SU-DHL-6 (cell line): ENCODE data around the gene RUNX2.

Experiments
- H2AFZ ChIP-seq: fragments of 200-600 bp; sonication (generic); 2 replicates; pipeline ENCODE4 v1.6.1; 2014; ENCODE audit warnings: low read depth, mild to moderate bottlenecking, moderate library complexity, mixed read lengths, antibody characterized with exemption, low read length; ENCODE audit not compliant: severe bottlenecking
- H3F3A ChIP-seq: fragments of 200-600 bp; shearing (Covaris generic); 2 replicates; pipeline ENCODE4 v1.6.0; 2016; ENCODE audit warnings: antibody characterized with exemption, mild to moderate bottlenecking; ENCODE audit not compliant: insufficient read depth
- H3K27ac ChIP-seq: fragments of 200-600 bp; sonication (generic); 2 replicates; pipeline ENCODE4 v1.5.1; 2016; ENCODE audit warnings: low read depth, mild to moderate bottlenecking, low read length, moderate library complexity, mixed read lengths
- H3K27me3 ChIP-seq: fragments of 200-600 bp; sonication (generic), shearing (Covaris generic); 2 replicates; pipeline ENCODE4 v1.6.0; 2014; ENCODE audit warnings: mild to moderate bottlenecking, low read length
- H3K36me3 ChIP-seq: fragments of 200-600 bp; sonication (generic); 2 replicates; pipeline ENCODE4 v1.6.1; 2014; ENCODE audit warnings: mild to moderate bottlenecking, low read length, mixed read lengths
- H3K4me2 ChIP-seq: fragments of 300-600, 200-600 bp; shearing (Covaris generic), sonication (generic); 2 replicates; pipeline ENCODE4 v1.6.0; 2014; ENCODE audit warnings: low read length, low read depth, mild to moderate bottlenecking; ENCODE audit not compliant: poor library complexity, severe bottlenecking
- H3K4me3 ChIP-seq: fragments of 200-600 bp; sonication (generic); 2 replicates; pipeline ENCODE4 v1.5.1; 2014; ENCODE audit warnings: antibody characterized with exemption, low read length, mild to moderate bottlenecking, mixed read lengths; ENCODE audit not compliant: insufficient read depth, poor library complexity, severe bottlenecking
- H3K79me2 ChIP-seq: fragments of 200-600 bp; sonication (generic); 2 replicates; pipeline ENCODE4 v1.6.1; 2014; ENCODE audit warnings: mild to moderate bottlenecking, low read length, moderate library complexity; ENCODE audit not compliant: insufficient read depth
- H3K9ac ChIP-seq: fragments of 200-600 bp; sonication (generic); 2 replicates; pipeline ENCODE4 v1.7.0; 2014; ENCODE audit warnings: mild to moderate bottlenecking, low read length
- H3K9me2 ChIP-seq: fragments of 200-600 bp; sonication (generic); replicated peaks from 2 replicates; pipeline ENCODE4 v1.6.1; 2014; ENCODE audit warnings: low read length; ENCODE audit not compliant: insufficient read depth
- H3K9me3 ChIP-seq: fragments of 200-600 bp; sonication (generic); 2 replicates; pipeline ENCODE4 v1.6.1; 2014; ENCODE audit warnings: low read length, mixed read lengths; ENCODE audit not compliant: insufficient read depth
- H4K20me1 ChIP-seq: fragments of 200-600 bp; sonication (generic); 2 replicates; pipeline ENCODE4 v1.6.1; 2014; ENCODE audit warnings: low read depth, mild to moderate bottlenecking, antibody characterized with exemption, low read length, moderate library complexity, mixed read lengths
- EZH2phosphoT487 ChIP-seq: fragments of 200-600 bp; sonication (generic), shearing (Covaris generic); conservative IDR thresholded peaks from 2 replicates; pipeline ENCODE4 v1.6.1; 2018; ENCODE audit warnings: mild to moderate bottlenecking, antibody characterized with exemption, low read length, moderate library complexity, mixed read lengths
- TF ChIP-seq, protein P1 (sequence below): fragments of 200-600 bp; sonication (generic); IDR thresholded peaks from one replicate; pipeline ENCODE4 v1.5.1; 2017; ENCODE audit warnings: antibody characterized with exemption, mild to moderate bottlenecking, low read length, moderate library complexity; ENCODE audit not compliant: insufficient read depth, poor library complexity, severe bottlenecking

RUNX2 gene

DNA sequence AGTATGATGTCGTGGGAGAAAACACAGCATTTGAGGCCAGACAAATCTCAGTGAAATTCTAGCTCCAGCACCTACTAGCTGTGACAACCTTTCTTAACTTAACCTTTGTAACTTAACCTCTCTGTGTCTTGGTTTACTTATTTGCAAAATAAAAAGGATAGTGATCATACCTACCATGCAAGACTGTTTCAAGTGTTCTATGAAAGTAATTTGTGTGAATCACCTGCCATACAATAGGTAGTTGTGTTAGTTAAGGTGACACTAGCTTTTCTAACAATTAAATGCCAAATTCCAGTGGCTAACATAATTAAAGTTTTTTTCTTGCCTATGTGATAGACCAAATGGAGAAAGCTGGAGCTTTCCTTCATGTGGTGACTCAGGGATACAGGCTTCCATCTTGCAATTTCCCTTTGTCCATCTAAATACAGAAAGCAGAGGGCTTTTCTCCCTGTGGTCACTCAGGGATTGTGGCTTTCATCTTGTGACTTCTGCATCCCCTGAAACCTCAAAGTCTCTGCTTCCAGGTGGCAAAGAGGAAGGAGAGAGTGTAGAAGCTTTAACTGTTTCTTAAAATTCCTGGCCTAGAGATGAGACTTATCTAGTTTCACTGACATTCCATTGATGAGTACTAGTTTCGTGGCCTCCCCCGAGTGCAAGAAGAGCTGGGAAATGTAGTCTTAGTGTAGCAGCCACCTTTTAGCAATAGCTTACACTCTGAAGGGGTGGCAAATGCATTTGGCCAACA, 376.1 kb downstream of the RUNX2 start:
- no peaks in the 10 kb centered on the region for H3K9me3 ChIP-seq
- no peak overlapping the region for H3K4me2 ChIP-seq
- no peaks in the 10 kb centered on the region for H3K36me3 ChIP-seq
- H3K79me2 ChIP-seq: no peaks in the 10 kb centered on the region
- no peaks in the 10 kb centered on the region for H4K20me1 ChIP-seq
- no peak overlapping the region for H2AFZ ChIP-seq
- TF ChIP-seq, protein P1, sequence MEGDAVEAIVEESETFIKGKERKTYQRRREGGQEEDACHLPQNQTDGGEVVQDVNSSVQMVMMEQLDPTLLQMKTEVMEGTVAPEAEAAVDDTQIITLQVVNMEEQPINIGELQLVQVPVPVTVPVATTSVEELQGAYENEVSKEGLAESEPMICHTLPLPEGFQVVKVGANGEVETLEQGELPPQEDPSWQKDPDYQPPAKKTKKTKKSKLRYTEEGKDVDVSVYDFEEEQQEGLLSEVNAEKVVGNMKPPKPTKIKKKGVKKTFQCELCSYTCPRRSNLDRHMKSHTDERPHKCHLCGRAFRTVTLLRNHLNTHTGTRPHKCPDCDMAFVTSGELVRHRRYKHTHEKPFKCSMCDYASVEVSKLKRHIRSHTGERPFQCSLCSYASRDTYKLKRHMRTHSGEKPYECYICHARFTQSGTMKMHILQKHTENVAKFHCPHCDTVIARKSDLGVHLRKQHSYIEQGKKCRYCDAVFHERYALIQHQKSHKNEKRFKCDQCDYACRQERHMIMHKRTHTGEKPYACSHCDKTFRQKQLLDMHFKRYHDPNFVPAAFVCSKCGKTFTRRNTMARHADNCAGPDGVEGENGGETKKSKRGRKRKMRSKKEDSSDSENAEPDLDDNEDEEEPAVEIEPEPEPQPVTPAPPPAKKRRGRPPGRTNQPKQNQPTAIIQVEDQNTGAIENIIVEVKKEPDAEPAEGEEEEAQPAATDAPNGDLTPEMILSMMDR: no peak
- TF ChIP-seq EZH2phosphoT487: no peak
- H3K4me3 ChIP-seq: no peak overlapping the region
- no peaks in the 10 kb centered on the region for H3F3A ChIP-seq
- no peaks in the 10 kb centered on the region for H3K9me2 ChIP-seq
- no peak overlapping the region for H3K9ac ChIP-seq
- no peaks in the 10 kb centered on the region for H3K27me3 ChIP-seq
- H3K27ac ChIP-seq: no peak overlapping the region

DNA sequence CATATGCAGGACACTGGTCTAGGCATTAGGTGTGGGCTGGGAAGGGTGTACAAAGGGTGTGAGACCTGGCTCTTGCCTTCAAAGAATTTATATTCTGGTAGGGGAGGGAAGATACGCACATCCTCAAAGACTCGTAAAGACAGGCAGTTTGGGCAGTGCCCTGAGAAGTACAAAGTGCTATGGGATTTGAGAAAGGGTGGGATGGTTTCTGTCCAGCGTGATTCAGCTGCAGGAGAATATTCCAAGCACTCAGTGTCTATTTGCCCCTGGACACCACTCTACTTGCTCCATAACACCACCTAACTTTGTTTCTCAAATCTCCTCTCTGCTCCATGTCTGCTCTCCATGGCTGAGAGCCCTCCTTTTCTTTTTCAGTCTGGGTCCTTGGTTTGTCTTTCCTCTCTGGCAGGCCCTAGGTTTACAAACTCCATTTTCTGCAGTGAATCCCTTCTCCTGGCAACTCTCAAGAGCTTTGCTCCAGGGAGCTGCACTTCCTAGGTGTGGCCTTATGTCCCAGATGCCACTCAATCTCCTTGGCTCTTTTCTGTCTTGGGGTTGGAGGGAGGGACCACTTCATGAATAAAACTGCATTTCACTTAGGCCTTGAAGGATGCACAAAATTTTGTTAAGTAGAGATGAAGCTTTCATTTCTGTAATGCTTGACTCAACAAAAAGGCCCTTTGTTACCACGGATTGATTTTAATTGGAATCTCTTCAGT, 377.2 kb downstream of the RUNX2 start:
- Histone ChIP-seq H3K9me3 (no peaks in the 10 kb centered on the region), H3F3A (no peaks in the 10 kb centered on the region), H3K27ac (no peak overlapping the region), H3K79me2 (no peaks in the 10 kb centered on the region), H3K36me3 (no peaks in the 10 kb centered on the region), H3K4me3 (no peak overlapping the region), H3K9ac (no peak overlapping the region), H3K4me2 (no peak overlapping the region), H2AFZ (no peak overlapping the region), H4K20me1 (no peaks in the 10 kb centered on the region), H3K9me2 (no peaks in the 10 kb centered on the region), H3K27me3 (no peaks in the 10 kb centered on the region)
- TF ChIP-seq EZH2phosphoT487: no peak
- TF ChIP-seq, protein P1: no peak

DNA sequence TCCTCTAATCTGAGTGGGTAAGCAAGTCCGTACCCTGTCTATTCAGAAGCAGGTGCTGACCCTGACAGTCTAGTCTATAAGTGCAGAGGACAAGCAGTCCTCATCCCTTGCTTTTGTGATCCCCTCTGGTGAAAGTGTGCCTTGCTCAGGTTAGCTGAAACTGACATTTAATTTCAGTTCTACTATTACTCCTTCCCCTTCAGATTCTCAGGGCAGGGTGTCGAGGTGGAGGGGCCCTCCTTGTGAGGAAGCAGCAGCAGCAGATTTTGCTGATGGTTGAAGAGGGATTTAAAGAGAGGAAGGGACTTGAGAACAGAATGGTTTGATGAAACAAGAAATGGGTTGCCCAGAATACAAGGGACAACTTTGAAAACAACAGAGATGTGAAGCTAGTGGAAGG, 378.2 kb downstream of the RUNX2 start:
- H3K4me2 ChIP-seq: no peak overlapping the region
- H3K27me3 ChIP-seq: no peaks in the 10 kb centered on the region
- H3K4me3 ChIP-seq: no peak overlapping the region
- H3K9me2 ChIP-seq: no peaks in the 10 kb centered on the region
- H3K27ac ChIP-seq: no peak overlapping the region
- no peaks in the 10 kb centered on the region for H4K20me1 ChIP-seq
- H3K9me3 ChIP-seq: no peaks in the 10 kb centered on the region
- no peaks in the 10 kb centered on the region for H3K79me2 ChIP-seq
- H3K9ac ChIP-seq: no peak overlapping the region
- H3K36me3 ChIP-seq: no peaks in the 10 kb centered on the region
- TF ChIP-seq, protein P1: no peak
- no peak for TF ChIP-seq EZH2phosphoT487
- H3F3A ChIP-seq: no peaks in the 10 kb centered on the region
- H2AFZ ChIP-seq: no peak overlapping the region
